ENCODE results near the gene KCNMA1. TPM values are rescaled to one million over a fixed set of nuclear protein-coding genes. Genes with fewer than 3 reads are reported as not detected.

The KCNMA1 gene
- total and polyA plus RNA-seq, 10 donors = 9.3 to 114 (median 51.5) TPM

DNA sequence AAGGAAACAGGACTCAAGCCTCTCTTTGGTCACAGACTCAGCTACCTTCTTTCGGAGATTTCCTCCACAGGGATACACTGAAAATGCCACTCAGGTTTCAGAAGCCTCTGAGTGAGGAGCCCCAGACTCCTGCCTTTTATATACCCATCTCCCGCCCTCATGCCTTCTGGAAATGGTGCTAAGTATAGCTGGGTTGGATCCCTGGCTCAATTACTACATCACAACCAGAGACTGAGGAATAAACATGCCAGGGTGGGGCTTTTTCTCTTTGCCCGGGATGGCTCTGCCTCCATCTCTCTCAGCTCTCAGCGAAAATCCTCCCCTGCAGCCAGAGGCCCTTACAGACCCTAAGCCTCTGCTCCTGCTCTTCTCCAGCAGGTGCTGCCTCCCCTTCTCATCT lies 299.5 kb downstream of the KCNMA1 start:
- H3K4me1 ChIP-seq = no peaks in the 10 kb centered on the region

GRCh38 chr10:77334501-77334900 lies 303.1 kb downstream of the KCNMA1 start:
- Histone ChIP-seq H3K4me1 (no peaks in the 10 kb centered on the region), H3K27me3 (replicated peaks in 1 of 7) (peaks cover 0 to 8% (median 0%) of the 10 kb centered on the region in 7 donors), H3K9me3 (peaks cover 0 to 3% (median 1%) of the 10 kb centered on the region in 8 donors), H3K36me3 (no peaks in the 10 kb centered on the region), H3K27ac (no peak overlapping the region), H3K4me3 (no peak overlapping the region)
- TF ChIP-seq POLR2AphosphoS5 (IDR thresholded peaks at IDR 0.05) = no peak
- no peak for TF ChIP-seq CTCF (IDR thresholded peaks at IDR 0.05 in 8 of 11, conservative IDR thresholded peaks at IDR 0.05 in 3 of 11)
- TF ChIP-seq POLR2A (IDR thresholded peaks at IDR 0.05) = no peak
- 74 to 92% (median 90%) methylated on average over 2 of the region's 2 CpGs for WGBS, 5 donors
- intact Hi-C loops (cut with DNase I; ENCODE audit: low total_unique reads) = no loop called here
- no peak for DNase-seq

More for the DNA sequence above, 299.5 kb downstream of the KCNMA1 start:
- intact Hi-C loops (cut with DNase I; ENCODE audit: low total_unique reads) = no loop called here
- Histone ChIP-seq H3K27me3 (replicated peaks in 1 of 7) (peaks cover 0 to 8% (median 0%) of the 10 kb centered on the region in 7 donors), H3K4me3 (no peak overlapping the region), H3K27ac (no peak overlapping the region), H3K9me3 (peaks cover 0 to 8% (median 3%) of the 10 kb centered on the region in 8 donors), H3K36me3 (no peaks in the 10 kb centered on the region)
- no peak for DNase-seq
- TF ChIP-seq CTCF (IDR thresholded peaks at IDR 0.05 in 8 of 11, conservative IDR thresholded peaks at IDR 0.05 in 3 of 11) (no peak), POLR2A (IDR thresholded peaks at IDR 0.05) (no peak), POLR2AphosphoS5 (IDR thresholded peaks at IDR 0.05) (no peak)
- WGBS, 5 donors = 75 to 91% (median 85%) methylated on average over 4 of the region's 4 CpGs

- no peak overlapping the region for H3K4me3 ChIP-seq
- TF ChIP-seq CTCF (IDR thresholded peaks at IDR 0.05 in 8 of 11, conservative IDR thresholded peaks at IDR 0.05 in 3 of 11) (no peak), POLR2A (IDR thresholded peaks at IDR 0.05) (no peak), POLR2AphosphoS5 (IDR thresholded peaks at IDR 0.05) (no peak)
- intact Hi-C loops (cut with DNase I; ENCODE audit: low total_unique reads) = no loop called here
- no peak for DNase-seq
- peaks cover 0 to 8% (median 0%) of the 10 kb centered on the region in 7 donors for H3K27me3 ChIP-seq (replicated peaks in 1 of 7)
- H3K27ac ChIP-seq = no peak overlapping the region
- 62 to 76% (median 72%) methylated on average over 8 of the region's 8 CpGs for whole genome bisulfite sequencing, 5 donors
- H3K9me3 ChIP-seq = no peaks in the 10 kb centered on the region
- no peaks in the 10 kb centered on the region for H3K36me3 ChIP-seq
- no peaks in the 10 kb centered on the region for H3K4me1 ChIP-seq
Measured at GRCh38 chr10:77333610-77334340, 303.8 kb downstream of the KCNMA1 start.

- Histone ChIP-seq H3K27me3 (replicated peaks in 1 of 7) (no peaks in the 10 kb centered on the region), H3K9me3 (no peaks in the 10 kb centered on the region), H3K4me3 (no peak overlapping the region), H3K27ac (no peak overlapping the region), H3K4me1 (no peaks in the 10 kb centered on the region), H3K36me3 (no peaks in the 10 kb centered on the region)
- no peak for DNase-seq
- no peak for TF ChIP-seq CTCF (IDR thresholded peaks at IDR 0.05 in 8 of 11, conservative IDR thresholded peaks at IDR 0.05 in 3 of 11)
- intact Hi-C loops (cut with DNase I; ENCODE audit: low total_unique reads) = no loop called here
Measured at GRCh38 chr10:77332256-77332655, 305.4 kb downstream of the KCNMA1 start.
